NCI-H1417 (cell line): ENCODE data around the gene RGR.

ENCODE experiments used
- DNase-seq, 3 experiments: peaks; one replicate each; lab custom pipeline; 2025; lab: John Stamatoyannopoulos, UW

RGR gene

GRCh38 chr10:84296091-84296981, 51.5 kb downstream of the RGR start:
- peak in 1 of 3 experiments; percentile 3 for DNase-seq

- DNase-seq = no peak
These were observed 53.2 kb downstream of the RGR start for GRCh38 chr10:84298057-84298456.

- no peak for DNase-seq
These were observed 57.4 kb downstream of the RGR start for GRCh38 chr10:84302223-84302622.

GRCh38 chr10:84306751-84307384, 62.0 kb downstream of the RGR start:
- no peak for DNase-seq

- no peak for DNase-seq
These were observed 63.2 kb downstream of the RGR start for GRCh38 chr10:84308021-84308420.

- DNase-seq = peak in 2 of 3 experiments; percentile 5 to 21
These were observed 63.8 kb downstream of the RGR start for GRCh38 chr10:84308481-84309304.
